ENCODE data around the gene CALML5. TPM values are rescaled to one million over a fixed set of nuclear protein-coding genes. Genes with fewer than 3 reads are reported as not detected.

CALML5 gene
- total and polyA plus RNA-seq, 9 of the 15 experiments (the other 6 are each of a cell fraction or from before 2014, with no cell fraction given), result not detected

DNA sequence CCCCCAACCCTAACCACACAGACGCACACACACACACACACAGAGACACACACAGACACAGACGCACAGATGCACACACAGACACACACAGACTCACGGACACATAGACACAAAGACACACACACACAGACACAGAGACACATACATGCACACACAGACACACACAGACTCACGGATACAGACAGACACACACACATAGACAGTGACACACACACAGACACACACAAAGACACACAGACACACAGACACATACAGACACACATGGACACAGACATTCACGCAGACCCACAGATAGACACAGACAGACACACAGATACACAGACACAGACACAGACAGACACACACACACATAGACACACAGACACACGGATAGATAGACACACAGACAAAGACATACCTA lies 2.1 kb downstream of the CALML5 start (continued):
- TF ChIP-seq ZNF398 (CRISPR knock-in tag; IDR thresholded peaks at IDR 0.05), result no peak
- TF ChIP-seq EZH2 (IDR thresholded peaks at IDR 0.05; ENCODE audit: borderline replicate concordance, low read depth, low read length), result no peak
- TF ChIP-seq CTCFL (IDR thresholded peaks at IDR 0.05; ENCODE audit: borderline replicate concordance, insufficient read depth, low read depth, low read length, poor library complexity, severe bottlenecking), result no peak
- TF ChIP-seq BRD9 (IDR thresholded peaks at IDR 0.05; ENCODE audit: low read depth, partially characterized antibody), result no peak
- TF ChIP-seq, protein P1, sequence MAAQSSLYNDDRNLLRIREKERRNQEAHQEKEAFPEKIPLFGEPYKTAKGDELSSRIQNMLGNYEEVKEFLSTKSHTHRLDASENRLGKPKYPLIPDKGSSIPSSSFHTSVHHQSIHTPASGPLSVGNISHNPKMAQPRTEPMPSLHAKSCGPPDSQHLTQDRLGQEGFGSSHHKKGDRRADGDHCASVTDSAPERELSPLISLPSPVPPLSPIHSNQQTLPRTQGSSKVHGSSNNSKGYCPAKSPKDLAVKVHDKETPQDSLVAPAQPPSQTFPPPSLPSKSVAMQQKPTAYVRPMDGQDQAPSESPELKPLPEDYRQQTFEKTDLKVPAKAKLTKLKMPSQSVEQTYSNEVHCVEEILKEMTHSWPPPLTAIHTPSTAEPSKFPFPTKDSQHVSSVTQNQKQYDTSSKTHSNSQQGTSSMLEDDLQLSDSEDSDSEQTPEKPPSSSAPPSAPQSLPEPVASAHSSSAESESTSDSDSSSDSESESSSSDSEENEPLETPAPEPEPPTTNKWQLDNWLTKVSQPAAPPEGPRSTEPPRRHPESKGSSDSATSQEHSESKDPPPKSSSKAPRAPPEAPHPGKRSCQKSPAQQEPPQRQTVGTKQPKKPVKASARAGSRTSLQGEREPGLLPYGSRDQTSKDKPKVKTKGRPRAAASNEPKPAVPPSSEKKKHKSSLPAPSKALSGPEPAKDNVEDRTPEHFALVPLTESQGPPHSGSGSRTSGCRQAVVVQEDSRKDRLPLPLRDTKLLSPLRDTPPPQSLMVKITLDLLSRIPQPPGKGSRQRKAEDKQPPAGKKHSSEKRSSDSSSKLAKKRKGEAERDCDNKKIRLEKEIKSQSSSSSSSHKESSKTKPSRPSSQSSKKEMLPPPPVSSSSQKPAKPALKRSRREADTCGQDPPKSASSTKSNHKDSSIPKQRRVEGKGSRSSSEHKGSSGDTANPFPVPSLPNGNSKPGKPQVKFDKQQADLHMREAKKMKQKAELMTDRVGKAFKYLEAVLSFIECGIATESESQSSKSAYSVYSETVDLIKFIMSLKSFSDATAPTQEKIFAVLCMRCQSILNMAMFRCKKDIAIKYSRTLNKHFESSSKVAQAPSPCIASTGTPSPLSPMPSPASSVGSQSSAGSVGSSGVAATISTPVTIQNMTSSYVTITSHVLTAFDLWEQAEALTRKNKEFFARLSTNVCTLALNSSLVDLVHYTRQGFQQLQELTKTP (IDR thresholded peaks at IDR 0.05; ENCODE audit: low read depth in 1 of 2, partially characterized antibody in 2 of 2), result no peak
- TF ChIP-seq RFX5 (IDR thresholded peaks at IDR 0.05; ENCODE audit: low read depth, low read length), result no peak
- TF ChIP-seq, protein P2, sequence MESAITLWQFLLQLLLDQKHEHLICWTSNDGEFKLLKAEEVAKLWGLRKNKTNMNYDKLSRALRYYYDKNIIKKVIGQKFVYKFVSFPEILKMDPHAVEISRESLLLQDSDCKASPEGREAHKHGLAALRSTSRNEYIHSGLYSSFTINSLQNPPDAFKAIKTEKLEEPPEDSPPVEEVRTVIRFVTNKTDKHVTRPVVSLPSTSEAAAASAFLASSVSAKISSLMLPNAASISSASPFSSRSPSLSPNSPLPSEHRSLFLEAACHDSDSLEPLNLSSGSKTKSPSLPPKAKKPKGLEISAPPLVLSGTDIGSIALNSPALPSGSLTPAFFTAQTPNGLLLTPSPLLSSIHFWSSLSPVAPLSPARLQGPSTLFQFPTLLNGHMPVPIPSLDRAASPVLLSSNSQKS (CRISPR knock-in tag; IDR thresholded peaks at IDR 0.05), result no peak
- TF ChIP-seq FOXA1 (IDR thresholded peaks at IDR 0.05; ENCODE audit: borderline replicate concordance), result no peak
- TF ChIP-seq NCOA4 (IDR thresholded peaks at IDR 0.05; ENCODE audit: partially characterized antibody), result peak; percentile 43
- TF ChIP-seq NCOA6 (IDR thresholded peaks at IDR 0.05), result no peak
- TF ChIP-seq ZNF347 (CRISPR knock-in tag; IDR thresholded peaks at IDR 0.05; ENCODE audit: low read depth), result no peak
- no peak for TF ChIP-seq GTF2B (IDR thresholded peaks at IDR 0.05; ENCODE audit: extremely low read depth, insufficient read length)
- TF ChIP-seq ZEB2 (IDR thresholded peaks at IDR 0.05), result 0 out of 2 replicates have a peak, but pooled peaks have one; percentile 36
